H9 (cell line): ENCODE data around the gene ZNF445. TPM values are rescaled to one million over a fixed set of nuclear protein-coding genes. Genes with fewer than 3 reads are reported as not detected.
A peak's percentile ranks its signal among the peaks of the same experiment; 100 is the strongest.

Experiments used
- DNase-seq: peaks from one replicate; pipeline ENCODE4 v3.0.0-alpha.2; 2017
- H2AFZ ChIP-seq: one replicate; pipeline ENCODE4 v1.6.1; 2013; ENCODE audit warnings: mild to moderate bottlenecking, low read length, control low read depth, moderate library complexity
- H2AK5ac ChIP-seq: 2 replicates; pipeline ENCODE4 v1.6.1; 2013; ENCODE audit warnings: low read length, control low read depth, mixed read lengths; ENCODE audit not compliant: insufficient read length
- H2BK120ac ChIP-seq: one replicate; pipeline ENCODE4 v1.6.1; 2013; ENCODE audit warnings: low read depth, mild to moderate bottlenecking, low read length, control low read depth, inconsistent platforms; ENCODE audit not compliant: poor library complexity, severe bottlenecking
- H2BK12ac ChIP-seq: 2 replicates; pipeline ENCODE4 v1.6.1; 2013; ENCODE audit warnings: low read length, control low read depth, mixed read lengths, low read depth; ENCODE audit not compliant: insufficient read length
- H2BK15ac ChIP-seq: 2 replicates; pipeline ENCODE4 v1.6.1; 2013; ENCODE audit warnings: low read depth, low read length, control low read depth
- H2BK20ac ChIP-seq: one replicate; pipeline ENCODE4 v1.6.1; 2013; ENCODE audit warnings: low read depth, mild to moderate bottlenecking, low read length, control low read depth, inconsistent platforms; ENCODE audit not compliant: poor library complexity, severe bottlenecking
- H2BK5ac ChIP-seq: 2 replicates; pipeline ENCODE4 v1.6.1; 2013; ENCODE audit warnings: low read length, control low read depth, mixed read lengths; ENCODE audit not compliant: insufficient read length
- H3K14ac ChIP-seq: 2 replicates; pipeline ENCODE4 v1.6.1; 2013; ENCODE audit warnings: low read length, control low read depth; ENCODE audit not compliant: insufficient read depth
- H3K18ac ChIP-seq: 2 replicates; pipeline ENCODE4 v1.6.1; 2013; ENCODE audit warnings: low read depth, mild to moderate bottlenecking, mixed read lengths, low read length, control low read depth; ENCODE audit not compliant: insufficient read length
- H3K23ac ChIP-seq: 2 replicates; pipeline ENCODE4 v1.6.1; 2013; ENCODE audit warnings: low read length, control low read depth, mixed read lengths, low read depth; ENCODE audit not compliant: insufficient read length
- H3K23me2 ChIP-seq: 2 replicates; pipeline ENCODE4 v1.6.1; 2013; ENCODE audit warnings: low read depth, mild to moderate bottlenecking, mixed read lengths, low read length, control low read depth; ENCODE audit not compliant: insufficient read length, poor library complexity, severe bottlenecking
- H3K27ac ChIP-seq: 2 replicates; pipeline ENCODE4 v1.5.1; 2013; ENCODE audit warnings: low read length, control low read depth, mixed read lengths, low read depth; ENCODE audit not compliant: insufficient read length
- H3K27me3 ChIP-seq: 2 replicates; pipeline ENCODE4 v1.6.1; 2013; ENCODE audit warnings: low read length, control low read depth, inconsistent platforms; ENCODE audit not compliant: insufficient read depth
- H3K4ac ChIP-seq: 2 replicates; pipeline ENCODE4 v1.6.1; 2013; ENCODE audit warnings: low read depth, mild to moderate bottlenecking, control low read depth, inconsistent platforms, low read length, moderate library complexity
- H3K4me1 ChIP-seq: 2 replicates; pipeline ENCODE4 v1.6.1; 2013; ENCODE audit warnings: low read length, control low read depth, inconsistent platforms; ENCODE audit not compliant: insufficient read depth
- H3K4me2 ChIP-seq: 2 replicates; pipeline ENCODE4 v1.6.1; 2013; ENCODE audit warnings: low read length, control low read depth, mixed read lengths; ENCODE audit not compliant: insufficient read length, insufficient read depth
- H3K56ac ChIP-seq: 2 replicates; pipeline ENCODE4 v1.6.1; 2013; ENCODE audit warnings: low read depth, mild to moderate bottlenecking, mixed read lengths, low read length, control low read depth; ENCODE audit not compliant: insufficient read length
- H3K79me1 ChIP-seq: 2 replicates; pipeline ENCODE4 v1.6.1; 2013; ENCODE audit warnings: low read depth, mild to moderate bottlenecking, moderate library complexity, low read length, control low read depth, inconsistent platforms; ENCODE audit not compliant: insufficient read depth, poor library complexity, severe bottlenecking
- H3K79me2 ChIP-seq: 2 replicates; pipeline ENCODE4 v1.6.1; 2013; ENCODE audit warnings: low read length, control low read depth, inconsistent platforms; ENCODE audit not compliant: insufficient read depth
- H3K9ac ChIP-seq: 2 replicates; pipeline ENCODE4 v1.6.1; 2013; ENCODE audit warnings: low read length, control low read depth, mixed read lengths; ENCODE audit not compliant: insufficient read length; ENCODE audit errors: extremely low read depth
- H3K9me3 ChIP-seq: one replicate; pipeline ENCODE4 v1.6.1; 2013; ENCODE audit warnings: low read depth, low read length, inconsistent platforms; ENCODE audit not compliant: control insufficient read depth
- H3T11ph ChIP-seq: one replicate; pipeline ENCODE4 v1.6.1; 2013; ENCODE audit warnings: mild to moderate bottlenecking, low read length, control low read depth, inconsistent platforms
- H4K20me1 ChIP-seq: one replicate; pipeline ENCODE4 v1.6.1; 2013; ENCODE audit not compliant: control insufficient read depth, insufficient read length, insufficient read depth
- H4K5ac ChIP-seq: 2 replicates; pipeline ENCODE4 v1.6.1; 2013; ENCODE audit warnings: low read depth, mild to moderate bottlenecking, mixed read lengths, low read length, control low read depth; ENCODE audit not compliant: insufficient read length
- H4K8ac ChIP-seq: replicated peaks from 2 replicates; pipeline ENCODE4 v1.6.1; 2013; ENCODE audit warnings: low read length, control low read depth, mixed read lengths, low read depth; ENCODE audit not compliant: insufficient read length
- H4K91ac ChIP-seq: 2 replicates; pipeline ENCODE4 v1.6.1; 2013; ENCODE audit warnings: low read depth, mild to moderate bottlenecking, moderate library complexity, mixed read lengths, low read length, control low read depth; ENCODE audit not compliant: insufficient read length
- H3K27ac Mint-ChIP-seq, 3 experiments: 2 replicates in 2 of 3; 3 replicates in 1 of 3; pipeline ENCODE4 v1.8.0; 2020 to 2021; ENCODE audit warnings: mixed read lengths in 3 of 3, mild to moderate bottlenecking in 1 of 3, moderate library complexity in 1 of 3
- H3K27me3 Mint-ChIP-seq: 2 replicates; pipeline ENCODE4 v1.8.0; 2021; ENCODE audit warnings: low read depth, mild to moderate bottlenecking, moderate library complexity, mixed read lengths
- H3K36me3 Mint-ChIP-seq, 3 experiments: 2 replicates in 2 of 3; 3 replicates in 1 of 3; pipeline ENCODE4 v1.8.0; 2020 to 2021; ENCODE audit warnings: low read depth in 3 of 3, mixed read lengths in 3 of 3; ENCODE audit not compliant: insufficient read depth in 1 of 3
- H3K4me1 Mint-ChIP-seq, 2 experiments: 2 replicates each; pipeline ENCODE4 v1.8.0; 2020; ENCODE audit warnings: mixed read lengths in 2 of 2
- H3K4me3 Mint-ChIP-seq, 2 experiments: 2 replicates in 1 of 2; 3 replicates in 1 of 2; pipeline ENCODE4 v1.8.0; 2020 to 2021; ENCODE audit warnings: mild to moderate bottlenecking in 2 of 2, mixed read lengths in 2 of 2, moderate library complexity in 1 of 2
- H3K9me3 Mint-ChIP-seq, 2 experiments: 2 replicates in 1 of 2; 3 replicates in 1 of 2; pipeline ENCODE4 v1.8.0; 2020; ENCODE audit warnings: mild to moderate bottlenecking in 2 of 2, mixed read lengths in 2 of 2, moderate library complexity in 1 of 2
- WGBS: extraction: QIAGEN DNeasy Blood & Tissue Kit; methylation state at CpG from one replicate; pipeline ENCODE4 v1.1.7; 2013; ENCODE audit warnings: missing lambda C conversion rate, low lambda C conversion rate, mixed read lengths; ENCODE audit not compliant: insufficient read length; ENCODE audit errors: extremely low coverage; 5-methylcytosine and 5-hydroxymethylcytosine counted together
- total RNA-seq: library from RNA; stranded (reverse); gene quantifications from 2 replicates; pipeline ENCODE4 v1.2.1, GENCODE V29; 2021
- TF ChIP-seq, protein P1 (sequence below): fragments of 200-600 bp; sonication (generic); conservative IDR thresholded peaks from 3 replicates; pipeline ENCODE4 v1.8.0; 2021; ENCODE audit warnings: antibody characterized with exemption, mild to moderate bottlenecking

Gene ZNF445
- total RNA-seq, 1 experiment from 2014 or later: 26.0 TPM

GRCh38 chr3:44513513-44513912, 36.0 kb upstream of the ZNF445 start:
- Histone ChIP-seq H3K4ac (no peak overlapping the region), H3K4me1 (peaks cover 3% of the 10 kb centered on the region; the same call in 1 of the 2 replicates), H3K9ac (no peak overlapping the region), H3T11ph (no peak overlapping the region), H2AFZ (no peak overlapping the region), H4K91ac (no peak overlapping the region), H2BK12ac (no peak overlapping the region), H3K18ac (no peak overlapping the region), H3K27me3 (no peaks in the 10 kb centered on the region), H2BK5ac (no peak overlapping the region), H2BK20ac (no peak overlapping the region), H4K20me1 (no peaks in the 10 kb centered on the region), H3K23me2 (no peaks in the 10 kb centered on the region), H3K79me2 (peaks cover 5% of the 10 kb centered on the region; the same call in 1 of the 2 replicates), H3K4me2 (no peak overlapping the region), H3K56ac (no peak overlapping the region), H4K8ac (no peak overlapping the region), H2BK120ac (no peak overlapping the region), H2AK5ac (no peak overlapping the region), H3K27ac (no peak overlapping the region), H3K9me3 (no peaks in the 10 kb centered on the region), H3K23ac (no peak overlapping the region), H2BK15ac (no peak overlapping the region), H3K79me1 (no peaks in the 10 kb centered on the region), H3K14ac (no peak overlapping the region), H4K5ac (no peak overlapping the region)
- no peaks in the 10 kb centered on the region for H3K27me3 Mint-ChIP-seq
- TF ChIP-seq, protein P1, sequence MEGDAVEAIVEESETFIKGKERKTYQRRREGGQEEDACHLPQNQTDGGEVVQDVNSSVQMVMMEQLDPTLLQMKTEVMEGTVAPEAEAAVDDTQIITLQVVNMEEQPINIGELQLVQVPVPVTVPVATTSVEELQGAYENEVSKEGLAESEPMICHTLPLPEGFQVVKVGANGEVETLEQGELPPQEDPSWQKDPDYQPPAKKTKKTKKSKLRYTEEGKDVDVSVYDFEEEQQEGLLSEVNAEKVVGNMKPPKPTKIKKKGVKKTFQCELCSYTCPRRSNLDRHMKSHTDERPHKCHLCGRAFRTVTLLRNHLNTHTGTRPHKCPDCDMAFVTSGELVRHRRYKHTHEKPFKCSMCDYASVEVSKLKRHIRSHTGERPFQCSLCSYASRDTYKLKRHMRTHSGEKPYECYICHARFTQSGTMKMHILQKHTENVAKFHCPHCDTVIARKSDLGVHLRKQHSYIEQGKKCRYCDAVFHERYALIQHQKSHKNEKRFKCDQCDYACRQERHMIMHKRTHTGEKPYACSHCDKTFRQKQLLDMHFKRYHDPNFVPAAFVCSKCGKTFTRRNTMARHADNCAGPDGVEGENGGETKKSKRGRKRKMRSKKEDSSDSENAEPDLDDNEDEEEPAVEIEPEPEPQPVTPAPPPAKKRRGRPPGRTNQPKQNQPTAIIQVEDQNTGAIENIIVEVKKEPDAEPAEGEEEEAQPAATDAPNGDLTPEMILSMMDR: no peak
- no peaks in the 10 kb centered on the region; a peak in 1 of 5 replicates for H3K9me3 Mint-ChIP-seq
- no CpG with 5 or more reads among the region's 3 CpGs for WGBS
- no peak for DNase-seq
- H3K27ac Mint-ChIP-seq: 0 out of 7 replicates have a peak overlapping the region, but pooled peaks of 1 of the 3 experiments have one; percentile 41
- peaks cover 0 to 2% (median 0%) of the 10 kb centered on the region in 3 experiments; a peak in 3 of 7 replicates for H3K36me3 Mint-ChIP-seq
- 0 out of 5 replicates have a peak overlapping the region, but pooled peaks of 1 of the 2 experiments have one; percentile 9 for H3K4me3 Mint-ChIP-seq
- H3K4me1 Mint-ChIP-seq: peaks cover 26 to 28% of the 10 kb centered on the region in 2 experiments
